MM.1S (cell line): ENCODE measurements around the gene CCDC74A.
"Not testable (repeated sequence)": the region's sequence is repeated elsewhere in the genome, so short reads cannot be mapped to it uniquely, and the experiment has no call there.

Experiments
- EZH2phosphoT487 ChIP-seq: fragments of 300-600 bp; sonication (generic); IDR thresholded peaks from 2 replicates; pipeline ENCODE4 v1.6.1; 2018; ENCODE audit warnings: antibody characterized with exemption, low read length
- TF ChIP-seq, protein P1 (sequence below): fragments of 300-600 bp; sonication (generic); IDR thresholded peaks from 2 replicates; pipeline ENCODE4 v1.5.1; 2016; ENCODE audit warnings: antibody characterized with exemption, low read length, mixed read lengths

DNA sequence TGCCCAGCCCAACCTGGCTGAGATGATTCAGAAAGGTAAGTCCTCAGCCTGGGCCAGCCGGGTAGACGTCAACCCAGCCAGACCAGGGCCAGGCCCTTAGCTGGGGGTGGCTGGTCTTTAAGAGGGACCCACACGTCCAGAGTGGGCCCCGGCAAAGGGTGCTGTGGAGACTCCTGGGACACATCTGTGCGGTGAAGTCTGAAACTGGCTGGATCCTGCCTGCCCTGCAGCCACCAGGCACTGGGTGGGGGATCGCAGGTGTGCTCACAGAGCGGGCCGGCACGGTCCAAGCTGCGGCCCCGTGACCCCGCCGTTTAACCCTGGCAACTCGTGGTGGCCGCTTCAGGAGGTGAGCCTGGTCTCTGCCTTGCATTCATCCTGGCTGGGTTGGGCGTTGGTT, 9.8 kb upstream of the CCDC74A start:
- not testable (repeated sequence) for TF ChIP-seq EZH2phosphoT487
- TF ChIP-seq, protein P1, sequence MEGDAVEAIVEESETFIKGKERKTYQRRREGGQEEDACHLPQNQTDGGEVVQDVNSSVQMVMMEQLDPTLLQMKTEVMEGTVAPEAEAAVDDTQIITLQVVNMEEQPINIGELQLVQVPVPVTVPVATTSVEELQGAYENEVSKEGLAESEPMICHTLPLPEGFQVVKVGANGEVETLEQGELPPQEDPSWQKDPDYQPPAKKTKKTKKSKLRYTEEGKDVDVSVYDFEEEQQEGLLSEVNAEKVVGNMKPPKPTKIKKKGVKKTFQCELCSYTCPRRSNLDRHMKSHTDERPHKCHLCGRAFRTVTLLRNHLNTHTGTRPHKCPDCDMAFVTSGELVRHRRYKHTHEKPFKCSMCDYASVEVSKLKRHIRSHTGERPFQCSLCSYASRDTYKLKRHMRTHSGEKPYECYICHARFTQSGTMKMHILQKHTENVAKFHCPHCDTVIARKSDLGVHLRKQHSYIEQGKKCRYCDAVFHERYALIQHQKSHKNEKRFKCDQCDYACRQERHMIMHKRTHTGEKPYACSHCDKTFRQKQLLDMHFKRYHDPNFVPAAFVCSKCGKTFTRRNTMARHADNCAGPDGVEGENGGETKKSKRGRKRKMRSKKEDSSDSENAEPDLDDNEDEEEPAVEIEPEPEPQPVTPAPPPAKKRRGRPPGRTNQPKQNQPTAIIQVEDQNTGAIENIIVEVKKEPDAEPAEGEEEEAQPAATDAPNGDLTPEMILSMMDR, result not testable (repeated sequence)
